A673 (cell line): ENCODE measurements around the gene LHB.

Experiments
- EZH2 ChIP-seq: fragments of 200-600 bp; sonication (generic); IDR thresholded peaks from 2 replicates; pipeline ENCODE4 v1.6.1; 2017; ENCODE audit warnings: borderline replicate concordance, low read depth, mild to moderate bottlenecking, mixed read lengths, antibody characterized with exemption, low read length; ENCODE audit not compliant: poor library complexity, severe bottlenecking
- TF ChIP-seq, protein P1 (sequence below): fragments of 300-800, 200-600 bp; sonication (generic); conservative IDR thresholded peaks from 2 replicates; pipeline ENCODE4 v1.5.1; 2017; ENCODE audit warnings: low read depth, mild to moderate bottlenecking, antibody characterized with exemption, low read length, moderate library complexity, mixed read lengths

DNA sequence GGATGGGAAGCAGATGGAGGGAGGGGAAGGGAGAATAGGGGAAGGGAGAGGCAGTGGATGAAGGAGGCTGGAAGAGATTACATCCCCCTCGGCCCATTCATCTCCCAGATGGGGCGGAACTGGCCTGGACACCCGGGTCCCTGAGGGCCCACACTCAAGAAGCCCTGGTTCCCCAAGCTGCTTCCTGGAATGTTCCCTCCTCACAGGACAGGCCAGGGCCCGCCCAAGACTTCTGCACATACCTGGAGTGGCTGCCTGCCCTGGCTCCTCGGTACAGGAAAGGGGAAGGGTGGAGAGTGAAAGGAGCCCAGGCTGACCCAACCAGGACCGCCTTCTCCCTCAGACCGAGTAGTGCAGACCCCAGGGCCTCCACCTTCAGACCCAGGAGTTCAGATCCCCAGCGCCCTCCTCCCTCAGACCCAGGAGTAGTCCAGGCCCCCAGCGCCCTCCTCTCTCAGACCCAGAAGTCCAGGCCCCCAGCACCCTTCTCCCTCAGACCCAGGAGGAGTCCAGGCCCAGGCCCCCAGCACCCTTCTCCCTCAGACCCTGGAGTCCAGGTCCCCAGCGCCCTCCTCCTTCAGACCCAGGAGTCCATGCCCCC, 47.2 kb upstream of the LHB start:
- TF ChIP-seq, protein P1, sequence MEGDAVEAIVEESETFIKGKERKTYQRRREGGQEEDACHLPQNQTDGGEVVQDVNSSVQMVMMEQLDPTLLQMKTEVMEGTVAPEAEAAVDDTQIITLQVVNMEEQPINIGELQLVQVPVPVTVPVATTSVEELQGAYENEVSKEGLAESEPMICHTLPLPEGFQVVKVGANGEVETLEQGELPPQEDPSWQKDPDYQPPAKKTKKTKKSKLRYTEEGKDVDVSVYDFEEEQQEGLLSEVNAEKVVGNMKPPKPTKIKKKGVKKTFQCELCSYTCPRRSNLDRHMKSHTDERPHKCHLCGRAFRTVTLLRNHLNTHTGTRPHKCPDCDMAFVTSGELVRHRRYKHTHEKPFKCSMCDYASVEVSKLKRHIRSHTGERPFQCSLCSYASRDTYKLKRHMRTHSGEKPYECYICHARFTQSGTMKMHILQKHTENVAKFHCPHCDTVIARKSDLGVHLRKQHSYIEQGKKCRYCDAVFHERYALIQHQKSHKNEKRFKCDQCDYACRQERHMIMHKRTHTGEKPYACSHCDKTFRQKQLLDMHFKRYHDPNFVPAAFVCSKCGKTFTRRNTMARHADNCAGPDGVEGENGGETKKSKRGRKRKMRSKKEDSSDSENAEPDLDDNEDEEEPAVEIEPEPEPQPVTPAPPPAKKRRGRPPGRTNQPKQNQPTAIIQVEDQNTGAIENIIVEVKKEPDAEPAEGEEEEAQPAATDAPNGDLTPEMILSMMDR, result no peak
- no peak for TF ChIP-seq EZH2
